Left ventricle myocardium inferior (tissue), 1 donor: ENCODE results near the gene HSPD1. TPM values are rescaled to one million over a fixed set of nuclear protein-coding genes. Genes with fewer than 3 reads are reported as not detected.

Source experiments
- DNase-seq: peaks from one replicate; pipeline ENCODE4 v3.0.0-alpha.2; 2020
- H3K27ac ChIP-seq: fragments of 200-600 bp; replicated peaks from 2 replicates; pipeline ENCODE4 v1.8.0; 2021
- H3K27me3 ChIP-seq: fragments of 200-600 bp; 2 replicates; pipeline ENCODE4 v1.8.0; 2021; ENCODE audit warnings: low read depth
- H3K36me3 ChIP-seq: fragments of 200-600 bp; 2 replicates; pipeline ENCODE4 v1.8.0; 2021
- H3K4me1 ChIP-seq: fragments of 200-600 bp; 2 replicates; pipeline ENCODE4 v1.8.0; 2021
- H3K4me3 ChIP-seq: fragments of 200-600 bp; 2 replicates; pipeline ENCODE4 v1.8.0; 2021; ENCODE audit warnings: mild to moderate bottlenecking, moderate library complexity
- H3K9me3 ChIP-seq: fragments of 200-600 bp; replicated peaks from 2 replicates; pipeline ENCODE4 v1.8.0; 2021
- CTCF ChIP-seq: fragments of 200-600 bp; IDR thresholded peaks from 2 replicates; pipeline ENCODE4 v1.8.0; 2021; ENCODE audit warnings: antibody characterized with exemption, mild to moderate bottlenecking, borderline replicate concordance
- intact Hi-C: fragments of 100-400 bp; cut with micrococcal nuclease; formaldehyde crosslinking; loops from one replicate; pipeline ENCODE4 v1.11.0; 2022
- total RNA-seq: library from RNA; stranded (reverse); fragmentation: NEBNext Ultra II Directional; extraction: Animal tissue kit (Norgen Biotek cat#: 25700); gene quantifications from one replicate; pipeline ENCODE4 v1.2.1, GENCODE V29; 2021
- donor health status: DM: no; HTN: yes; CAD: no; lungs with severe emphysema.

Gene HSPD1
- total RNA-seq, 1 donor from 2014 or later: 143 TPM

GRCh38 chr2:197538412-197538811 lies 38.8 kb upstream of the HSPD1 start:
- Histone ChIP-seq H3K36me3 (peaks cover 55% of the 10 kb centered on the region), H3K27ac (peak overlapping the region; percentile 2), H3K9me3 (no peaks in the 10 kb centered on the region), H3K4me1 (peaks cover 20% of the 10 kb centered on the region), H3K27me3 (no peaks in the 10 kb centered on the region), H3K4me3 (no peak overlapping the region)
- no peak for TF ChIP-seq CTCF
- no peak for DNase-seq
- intact Hi-C loops: no loop called here

GRCh38 chr2:197517150-197517549 lies 17.5 kb upstream of the HSPD1 start:
- H3K9me3 ChIP-seq: no peaks in the 10 kb centered on the region
- H3K27me3 ChIP-seq: no peaks in the 10 kb centered on the region
- no peak for DNase-seq
- peak overlapping the region; percentile 97 for H3K27ac ChIP-seq
- intact Hi-C loops: no loop called here
- H3K4me1 ChIP-seq: peaks cover 48% of the 10 kb centered on the region
- TF ChIP-seq CTCF: no peak
- peak overlapping the region; percentile 95 for H3K4me3 ChIP-seq
- no peaks in the 10 kb centered on the region for H3K36me3 ChIP-seq

- H3K4me3 ChIP-seq: peak overlapping the region; percentile 95
- intact Hi-C loops: no loop called here
- no peaks in the 10 kb centered on the region for H3K9me3 ChIP-seq
- TF ChIP-seq CTCF: no peak
- H3K27ac ChIP-seq: peak overlapping the region; percentile 97
- H3K27me3 ChIP-seq: no peaks in the 10 kb centered on the region
- DNase-seq: no peak
- peaks cover 48% of the 10 kb centered on the region for H3K4me1 ChIP-seq
- no peaks in the 10 kb centered on the region for H3K36me3 ChIP-seq
Measured at GRCh38 chr2:197516393-197516761, 16.7 kb upstream of the HSPD1 start.

- H3K4me3 ChIP-seq: peak within 1 kb of the TSS; percentile 95
- TF ChIP-seq CTCF: no peak
- no peaks in the 10 kb centered on the region for H3K27me3 ChIP-seq
- intact Hi-C loops: no loop called here
- no peaks in the 10 kb centered on the region for H3K36me3 ChIP-seq
- peak within 1 kb of the TSS; percentile 97 for H3K27ac ChIP-seq
- peaks cover 48% of the 10 kb centered on the region for H3K4me1 ChIP-seq
- H3K9me3 ChIP-seq: no peaks in the 10 kb centered on the region
- DNase-seq: peak; percentile 96
Measured at GRCh38 chr2:197515739-197516392, 16.2 kb upstream of the HSPD1 start, which contains the start of gene MOB4. TSS of gene MOB4 (plus strand) at chr2:197516066. CDS start at chr2:197516087, 21 bp downstream.

GRCh38 chr2:197515315-197515738 lies 15.7 kb upstream of the HSPD1 start:
- no peak for DNase-seq
- Histone ChIP-seq H3K9me3 (no peaks in the 10 kb centered on the region), H3K4me3 (peak overlapping the region; percentile 95), H3K36me3 (no peaks in the 10 kb centered on the region), H3K4me1 (peaks cover 48% of the 10 kb centered on the region), H3K27ac (peak overlapping the region; percentile 97), H3K27me3 (no peaks in the 10 kb centered on the region)
- TF ChIP-seq CTCF: no peak
- intact Hi-C loops: no loop called here
